ENCODE data around the gene GIGYF1.
"Not testable (repeated sequence)": the region's sequence is repeated elsewhere in the genome, so short reads cannot be mapped to it uniquely, and the experiment has no call there.

Gene GIGYF1

DNA sequence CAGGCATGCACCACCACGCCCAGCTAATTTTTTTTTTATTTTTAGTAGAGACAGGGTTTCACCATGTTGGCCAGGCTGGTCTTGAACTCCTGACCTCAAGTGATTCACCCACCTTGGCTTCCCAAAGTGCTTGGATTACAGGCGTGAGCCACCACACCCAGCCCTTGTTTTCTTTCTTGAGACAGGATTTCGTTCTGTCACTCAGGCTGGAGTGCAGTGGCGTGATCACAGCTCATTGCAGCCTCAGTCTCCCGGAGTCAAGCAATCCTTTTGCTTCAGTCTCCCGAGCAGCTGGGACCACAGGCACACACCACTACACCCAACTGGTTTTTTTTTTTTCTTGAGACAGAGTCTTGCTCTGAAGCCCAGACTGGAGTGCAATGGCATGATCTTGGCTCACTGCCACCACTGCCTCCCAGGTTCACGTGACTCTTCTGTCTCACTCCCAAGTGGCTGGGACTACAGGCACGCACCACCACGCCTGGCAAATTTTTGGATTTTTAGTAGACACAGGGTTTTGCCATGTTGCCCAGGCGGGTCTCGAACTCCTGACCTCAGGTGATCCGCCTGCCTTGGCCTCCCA lies 31.8 kb downstream of the GIGYF1 start:
- not testable (repeated sequence) for H3K4me1 Mint-ChIP-seq; H3K9me3 Mint-ChIP-seq; H3K27ac Mint-ChIP-seq; H3K4me3 Mint-ChIP-seq; DNase-seq (ENCODE audit: low spot score in 2 of 2); H3K27me3 Mint-ChIP-seq; ATAC-seq (ENCODE audit: low read depth); H3K36me3 Mint-ChIP-seq

DNA sequence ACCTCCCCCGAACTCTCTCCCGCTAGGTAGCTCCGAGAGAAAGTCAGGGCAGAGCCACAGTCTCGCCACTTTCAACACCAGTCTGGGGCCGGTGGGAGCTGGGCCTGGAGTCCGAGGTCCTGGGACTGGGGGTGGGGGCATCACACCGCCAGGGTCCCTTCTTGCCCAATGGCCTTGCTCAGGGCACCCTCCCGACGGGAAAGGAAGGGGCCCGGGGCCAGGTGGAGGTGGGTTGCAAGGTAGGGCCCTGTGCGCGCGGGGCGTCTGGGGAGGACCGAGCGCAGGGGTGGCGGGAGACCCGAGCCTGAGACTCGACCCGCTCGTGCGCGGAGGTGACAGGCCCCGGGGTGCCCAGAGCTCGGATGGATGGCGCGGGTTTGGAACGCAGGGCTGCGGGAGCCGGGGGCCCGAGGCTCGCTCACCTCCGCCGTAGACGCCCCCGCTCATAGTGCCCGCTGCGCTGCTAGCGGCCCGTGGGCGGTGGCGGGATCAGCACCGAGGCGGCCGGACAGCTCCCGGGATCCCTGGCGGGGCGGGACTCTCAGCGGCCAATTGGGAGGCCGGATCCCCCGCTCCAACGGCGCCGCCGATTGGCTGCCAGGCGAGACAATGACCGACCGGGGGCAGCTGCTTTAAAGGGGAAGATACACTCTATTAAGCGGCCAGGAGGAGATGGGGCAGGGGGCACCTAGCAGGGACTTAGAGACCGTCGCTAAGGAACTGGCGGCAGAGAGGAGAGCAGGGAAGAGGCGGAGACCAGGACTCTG lies 38.0 kb downstream of the GIGYF1 start, which contains the start of gene ACTL6B:
TSS of gene ACTL6B (minus strand) at position 541 of the 767 bp plus-strand sequence. CDS start at position 447, 94 bp downstream.
- DNase-seq (ENCODE audit: low spot score in 2 of 2) (peak in 1 of 2 donors; percentile 35), ATAC-seq (ENCODE audit: low read depth) (peak; percentile 34)
- no peaks in the 10 kb centered on the region for H3K9me3 Mint-ChIP-seq
- peaks cover 6% of the 10 kb centered on the region for H3K36me3 Mint-ChIP-seq
- peaks cover 22% of the 10 kb centered on the region for H3K27me3 Mint-ChIP-seq
- H3K4me1 Mint-ChIP-seq = peaks cover 2% of the 10 kb centered on the region
- H3K27ac Mint-ChIP-seq = no peak within 1 kb of the TSS
- H3K4me3 Mint-ChIP-seq = no peak within 1 kb of the TSS

- peaks cover 24% of the 10 kb centered on the region for H3K27me3 Mint-ChIP-seq
- H3K36me3 Mint-ChIP-seq = peaks cover 6% of the 10 kb centered on the region
- H3K4me1 Mint-ChIP-seq = peaks cover 2% of the 10 kb centered on the region
- ATAC-seq (ENCODE audit: low read depth) (no peak), DNase-seq (ENCODE audit: low spot score in 2 of 2) (no peak)
- no peaks in the 10 kb centered on the region for H3K9me3 Mint-ChIP-seq
- H3K27ac Mint-ChIP-seq = no peak overlapping the region
- H3K4me3 Mint-ChIP-seq = no peak overlapping the region
These were observed 38.9 kb downstream of the GIGYF1 start for GRCh38 chr7:100654908-100655831.

- Mint-ChIP-seq H3K4me3 (no peak overlapping the region), H3K27ac (no peak overlapping the region), H3K4me1 (peaks cover 2% of the 10 kb centered on the region), H3K36me3 (peaks cover 6% of the 10 kb centered on the region), H3K9me3 (no peaks in the 10 kb centered on the region), H3K27me3 (peaks cover 23% of the 10 kb centered on the region)
- DNase-seq (ENCODE audit: low spot score in 2 of 2) (no peak), ATAC-seq (ENCODE audit: low read depth) (no peak)
These were observed 44.1 kb downstream of the GIGYF1 start for GRCh38 chr7:100649826-100650565.

GRCh38 chr7:100642534-100642907 lies 51.5 kb downstream of the GIGYF1 start:
- peaks cover 9% of the 10 kb centered on the region for H3K27me3 Mint-ChIP-seq
- H3K9me3 Mint-ChIP-seq = no peaks in the 10 kb centered on the region
- peaks cover 17% of the 10 kb centered on the region for H3K4me1 Mint-ChIP-seq
- no peaks in the 10 kb centered on the region for H3K36me3 Mint-ChIP-seq
- DNase-seq (ENCODE audit: low spot score in 2 of 2) (peak; percentile 63 to 80), ATAC-seq (ENCODE audit: low read depth) (peak; percentile 99)
- H3K4me3 Mint-ChIP-seq = peak overlapping the region; percentile 71
- H3K27ac Mint-ChIP-seq = no peak overlapping the region

DNA sequence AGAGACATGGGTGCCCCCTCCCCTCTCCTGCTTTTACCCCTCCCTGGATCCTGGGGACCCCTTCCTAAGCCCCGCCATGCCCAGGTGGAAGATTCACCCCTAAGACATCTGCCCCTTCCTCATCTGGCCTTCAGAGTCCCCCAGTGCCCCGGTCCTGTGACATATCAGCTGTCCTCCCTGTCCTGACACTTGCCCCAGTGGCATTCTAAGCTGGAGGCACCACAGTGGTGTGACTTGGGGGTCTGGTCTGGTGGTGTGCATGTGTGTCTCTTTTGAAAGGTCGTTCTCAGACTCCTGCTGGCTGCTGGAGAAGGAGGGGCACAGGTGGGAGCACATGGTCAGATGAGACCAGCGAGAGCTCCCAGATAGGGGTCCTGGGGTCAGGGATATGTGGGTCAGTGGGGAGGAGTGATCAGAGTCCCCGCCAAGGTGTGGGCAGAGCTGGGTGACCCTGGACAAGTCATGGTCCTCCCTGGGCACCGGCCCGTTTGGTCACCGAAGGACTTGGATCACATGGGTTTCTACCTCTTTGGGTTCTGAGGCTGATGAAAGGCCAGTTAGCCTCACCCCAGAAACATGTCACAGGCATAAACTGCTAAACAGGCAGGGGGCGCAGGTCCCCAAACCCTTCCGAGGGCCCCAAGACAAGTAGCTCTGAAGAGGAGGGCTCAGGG lies 52.1 kb downstream of the GIGYF1 start:
- ATAC-seq (ENCODE audit: low read depth) (peak; percentile 49), DNase-seq (ENCODE audit: low spot score in 2 of 2) (no peak)
- no peaks in the 10 kb centered on the region for H3K36me3 Mint-ChIP-seq
- no peak overlapping the region for H3K27ac Mint-ChIP-seq
- H3K4me1 Mint-ChIP-seq = peaks cover 17% of the 10 kb centered on the region
- peak overlapping the region; percentile 71 for H3K4me3 Mint-ChIP-seq
- no peaks in the 10 kb centered on the region for H3K9me3 Mint-ChIP-seq
- H3K27me3 Mint-ChIP-seq = peaks cover 9% of the 10 kb centered on the region

- peak within 1 kb of the TSS; percentile 71 for H3K4me3 Mint-ChIP-seq
- DNase-seq (ENCODE audit: low spot score in 2 of 2) (no peak), ATAC-seq (ENCODE audit: low read depth) (no peak)
- peaks cover 9% of the 10 kb centered on the region for H3K27me3 Mint-ChIP-seq
- H3K9me3 Mint-ChIP-seq = no peaks in the 10 kb centered on the region
- H3K36me3 Mint-ChIP-seq = no peaks in the 10 kb centered on the region
- no peak within 1 kb of the TSS for H3K27ac Mint-ChIP-seq
- peaks cover 17% of the 10 kb centered on the region for H3K4me1 Mint-ChIP-seq
These were observed 52.6 kb downstream of the GIGYF1 start, which contains the start of gene TFR2 for GRCh38 chr7:100641463-100641859. Gene TFR2 (minus strand): TSS chr7:100641552. CDS start chr7:100641509, 43 bp downstream.

DNA sequence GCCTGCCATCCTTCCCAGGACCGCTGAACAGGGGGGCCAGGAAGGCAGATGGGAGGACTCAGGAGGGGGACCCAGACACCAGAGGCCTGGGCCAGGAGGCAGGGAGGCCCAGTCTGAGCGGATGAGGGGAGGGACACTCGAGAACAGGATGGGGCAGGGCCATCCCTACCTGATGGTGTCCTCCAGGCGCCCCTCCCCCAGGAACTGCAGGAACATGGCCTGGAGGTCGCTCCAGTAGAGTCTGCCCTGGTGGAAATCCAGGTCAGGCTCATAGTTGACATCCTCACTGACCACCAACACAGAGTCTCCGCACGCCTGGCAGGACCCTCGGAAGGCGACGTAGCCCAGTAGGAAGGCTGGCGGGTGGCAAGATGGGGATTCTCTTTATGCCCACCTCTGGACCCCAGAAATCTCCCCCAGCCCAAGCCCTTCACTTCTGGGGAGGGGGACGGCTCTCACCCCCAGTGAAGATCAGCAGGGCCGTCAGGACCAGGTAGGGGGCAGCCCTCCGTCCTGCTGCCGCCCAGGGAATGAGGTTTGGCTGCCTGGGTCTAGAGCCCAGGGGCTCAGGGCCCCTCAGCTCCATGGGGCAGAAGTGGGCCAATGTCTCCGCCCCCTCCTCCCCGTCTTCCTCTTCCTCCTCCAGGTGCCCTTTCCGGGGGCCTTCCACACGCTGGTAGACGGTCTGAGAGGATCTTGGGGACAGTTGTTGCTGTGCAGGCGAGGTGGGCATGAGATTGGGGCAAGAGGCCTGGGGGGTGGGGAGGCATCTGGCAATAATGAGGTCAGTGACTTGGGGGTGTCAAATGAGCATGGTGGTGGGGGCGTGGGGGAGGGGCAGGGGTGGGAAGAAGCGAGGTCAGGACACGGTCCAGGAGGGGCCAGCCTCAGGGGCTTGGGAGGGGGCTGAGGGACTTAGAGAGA lies 53.3 kb downstream of the GIGYF1 start:
- DNase-seq (ENCODE audit: low spot score in 2 of 2) (no peak), ATAC-seq (ENCODE audit: low read depth) (no peak)
- H3K27ac Mint-ChIP-seq = no peak overlapping the region
- H3K4me3 Mint-ChIP-seq = no peak overlapping the region
- no peaks in the 10 kb centered on the region for H3K36me3 Mint-ChIP-seq
- H3K4me1 Mint-ChIP-seq = peaks cover 17% of the 10 kb centered on the region
- H3K9me3 Mint-ChIP-seq = no peaks in the 10 kb centered on the region
- H3K27me3 Mint-ChIP-seq = peaks cover 7% of the 10 kb centered on the region

GRCh38 chr7:100639995-100640516 lies 54.0 kb downstream of the GIGYF1 start:
- Mint-ChIP-seq H3K27ac (no peak overlapping the region), H3K9me3 (no peaks in the 10 kb centered on the region), H3K27me3 (peaks cover 4% of the 10 kb centered on the region), H3K36me3 (no peaks in the 10 kb centered on the region), H3K4me3 (no peak overlapping the region), H3K4me1 (peaks cover 17% of the 10 kb centered on the region)
- ATAC-seq (ENCODE audit: low read depth) (no peak), DNase-seq (ENCODE audit: low spot score in 2 of 2) (no peak)

GRCh38 chr7:100632951-100633717 lies 60.9 kb downstream of the GIGYF1 start:
- peak; percentile 44 to 53 for DNase-seq (ENCODE audit: low spot score in 2 of 2)
- no peak overlapping the region for H3K27ac Mint-ChIP-seq

GRCh38 chr7:100630066-100630465 lies 64.0 kb downstream of the GIGYF1 start:
- ATAC-seq (ENCODE audit: low read depth) = no peak
- Mint-ChIP-seq H3K4me3 (no peak overlapping the region), H3K9me3 (no peaks in the 10 kb centered on the region), H3K27ac (no peak overlapping the region), H3K27me3 (peaks cover 1% of the 10 kb centered on the region), H3K4me1 (peaks cover 22% of the 10 kb centered on the region), H3K36me3 (no peaks in the 10 kb centered on the region)
- no peak for DNase-seq (ENCODE audit: low spot score in 2 of 2)

More at GRCh38 chr7:100632951-100633717, 60.9 kb downstream of the GIGYF1 start:
- H3K9me3 Mint-ChIP-seq = no peaks in the 10 kb centered on the region
- H3K4me3 Mint-ChIP-seq = peak overlapping the region; percentile 90
- peaks cover 12% of the 10 kb centered on the region for H3K4me1 Mint-ChIP-seq
- H3K27me3 Mint-ChIP-seq = peaks cover 1% of the 10 kb centered on the region
- ATAC-seq (ENCODE audit: low read depth) = peak; percentile 64
- H3K36me3 Mint-ChIP-seq = no peaks in the 10 kb centered on the region
